ENCODE measurements around the gene NCL. TPM values are rescaled to one million over a fixed set of nuclear protein-coding genes. Genes with fewer than 3 reads are reported as not detected.
A peak's percentile ranks its signal among the peaks of the same experiment; 100 is the strongest.

The NCL gene
- total RNA-seq, 1 experiment from 2014 or later = 557 TPM

GRCh38 chr2:231464576-231465540 is 574 bp upstream of the NCL start:
- Histone ChIP-seq H3K4me1 (replicated peaks; ENCODE audit: insufficient read depth) (peaks cover 24% of the 10 kb centered on the region), H2AFZ (peak overlapping the region; percentile 96), H3K36me3 (ENCODE audit: low read depth) (peaks cover 37% of the 10 kb centered on the region), H3F3A (ENCODE audit: insufficient read depth, low read depth) (peaks cover 43% of the 10 kb centered on the region), H3K9me3 (ENCODE audit: insufficient read depth, low read depth) (no peaks in the 10 kb centered on the region), H3K27me3 (ENCODE audit: insufficient read depth, low read depth) (no peaks in the 10 kb centered on the region), H3K4me2 (peak overlapping the region; percentile 99), H3K4me3 (peak overlapping the region; percentile 99), H4K20me1 (ENCODE audit: insufficient read depth) (peaks cover 37% of the 10 kb centered on the region), H3K27ac (peak overlapping the region; percentile 99), H3K79me2 (ENCODE audit: low read depth) (peaks cover 53% of the 10 kb centered on the region), H3K9me2 (ENCODE audit: insufficient read depth) (no peaks in the 10 kb centered on the region)
- intact Hi-C loops (cut with micrococcal nuclease; ENCODE audit: unreplicated experiment) = loop anchor here (10.0 kb wide), 1 partner anchor 250 kb away; no protein-coding TSS in a partner anchor
- ChIA-PET CTCF (interaction anchor here (0.6 kb wide), 2 partner anchors 17 to 321 kb away, joined by 5 to 13 read pairs; no protein-coding TSS in a partner anchor), POLR2A (ENCODE audit: unreplicated experiment) (interaction anchor here (0.6 to 1.0 kb wide), 12 partner anchors 14 to 1110 kb away, joined by 3 to 15 read pairs (median 4); no protein-coding TSS in a partner anchor)
- TF ChIP-seq, protein P1, sequence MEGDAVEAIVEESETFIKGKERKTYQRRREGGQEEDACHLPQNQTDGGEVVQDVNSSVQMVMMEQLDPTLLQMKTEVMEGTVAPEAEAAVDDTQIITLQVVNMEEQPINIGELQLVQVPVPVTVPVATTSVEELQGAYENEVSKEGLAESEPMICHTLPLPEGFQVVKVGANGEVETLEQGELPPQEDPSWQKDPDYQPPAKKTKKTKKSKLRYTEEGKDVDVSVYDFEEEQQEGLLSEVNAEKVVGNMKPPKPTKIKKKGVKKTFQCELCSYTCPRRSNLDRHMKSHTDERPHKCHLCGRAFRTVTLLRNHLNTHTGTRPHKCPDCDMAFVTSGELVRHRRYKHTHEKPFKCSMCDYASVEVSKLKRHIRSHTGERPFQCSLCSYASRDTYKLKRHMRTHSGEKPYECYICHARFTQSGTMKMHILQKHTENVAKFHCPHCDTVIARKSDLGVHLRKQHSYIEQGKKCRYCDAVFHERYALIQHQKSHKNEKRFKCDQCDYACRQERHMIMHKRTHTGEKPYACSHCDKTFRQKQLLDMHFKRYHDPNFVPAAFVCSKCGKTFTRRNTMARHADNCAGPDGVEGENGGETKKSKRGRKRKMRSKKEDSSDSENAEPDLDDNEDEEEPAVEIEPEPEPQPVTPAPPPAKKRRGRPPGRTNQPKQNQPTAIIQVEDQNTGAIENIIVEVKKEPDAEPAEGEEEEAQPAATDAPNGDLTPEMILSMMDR (conservative IDR thresholded peaks at IDR 0.05) = no peak
- BruUV-seq (replicated peaks) = TSS peak; percentile 89
- DNase-seq = peak in 1 of 2 experiments; percentile 97

- no peak for DNase-seq
- peaks cover 57% of the 10 kb centered on the region for H4K20me1 ChIP-seq (ENCODE audit: insufficient read depth)
- CTCF ChIA-PET = interaction anchor here (0.8 to 1.0 kb wide), 2 partner anchors 51 to 63 kb away, joined by 3 read pairs; no protein-coding TSS in a partner anchor
These were observed 1.4 kb downstream of the NCL start for GRCh38 chr2:231462729-231463465.

More at GRCh38 chr2:231462729-231463465, 1.4 kb downstream of the NCL start:
- no peak for TF ChIP-seq EZH2 (IDR thresholded peaks at IDR 0.05; ENCODE audit: low read depth)
- TF ChIP-seq, protein P1 (conservative IDR thresholded peaks at IDR 0.05) = no peak
- Histone ChIP-seq H3F3A (ENCODE audit: insufficient read depth, low read depth) (peaks cover 63% of the 10 kb centered on the region), H3K27ac (peak overlapping the region; percentile 99), H3K4me2 (peak overlapping the region; percentile 85), H3K9me3 (ENCODE audit: insufficient read depth, low read depth) (no peaks in the 10 kb centered on the region), H2AFZ (no peak overlapping the region), H3K9me2 (ENCODE audit: insufficient read depth) (no peaks in the 10 kb centered on the region), H3K4me1 (replicated peaks; ENCODE audit: insufficient read depth) (peaks cover 24% of the 10 kb centered on the region), H3K36me3 (ENCODE audit: low read depth) (peaks cover 56% of the 10 kb centered on the region), H3K79me2 (ENCODE audit: low read depth) (peaks cover 72% of the 10 kb centered on the region), H3K27me3 (ENCODE audit: insufficient read depth, low read depth) (no peaks in the 10 kb centered on the region), H3K4me3 (peak overlapping the region; percentile 99)
- intact Hi-C loops (cut with micrococcal nuclease; ENCODE audit: unreplicated experiment) = loop anchor here (10.0 kb wide), 1 partner anchor 252 kb away; no protein-coding TSS in a partner anchor
- no TSS peak for BruUV-seq (replicated peaks)
- POLR2A ChIA-PET (ENCODE audit: unreplicated experiment) = interaction anchor here (0.6 kb wide), 1 partner anchor 405 kb away, joined by 6 read pairs; no protein-coding TSS in a partner anchor

Measured in PC-9 (cell line).